ENCODE measurements around the gene OR13C9.

DNA sequence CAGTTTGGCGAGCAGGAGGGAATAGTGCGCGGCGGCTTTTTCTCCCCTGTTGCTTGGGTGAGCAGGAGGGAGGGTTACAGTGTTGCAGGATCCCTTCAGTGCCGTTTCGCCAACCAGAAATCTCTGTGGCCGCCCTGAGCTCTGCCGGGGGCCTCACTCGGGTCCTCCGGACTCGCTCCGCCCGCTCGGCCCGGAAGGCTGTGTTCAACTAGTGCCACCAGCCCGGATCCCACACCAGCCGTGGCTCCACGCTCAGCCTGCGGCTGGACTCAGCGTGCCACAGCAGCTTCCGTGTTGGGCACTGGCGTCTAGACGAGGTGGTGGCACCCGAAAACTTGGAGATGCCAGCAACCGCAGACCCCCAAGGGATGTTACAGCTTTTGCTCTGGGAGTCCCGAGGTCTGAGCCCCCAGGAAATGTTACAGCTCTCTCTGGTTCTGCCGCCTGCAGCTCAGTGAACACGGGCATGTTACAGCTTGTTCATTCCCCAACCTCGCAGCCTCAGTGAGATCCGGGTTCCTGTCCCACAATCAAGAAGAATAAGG lies 16.0 kb upstream of the OR13C9 start:
- no peak for TF ChIP-seq POLR2A (IDR thresholded peaks at IDR 0.05)
- TF ChIP-seq, protein P1, sequence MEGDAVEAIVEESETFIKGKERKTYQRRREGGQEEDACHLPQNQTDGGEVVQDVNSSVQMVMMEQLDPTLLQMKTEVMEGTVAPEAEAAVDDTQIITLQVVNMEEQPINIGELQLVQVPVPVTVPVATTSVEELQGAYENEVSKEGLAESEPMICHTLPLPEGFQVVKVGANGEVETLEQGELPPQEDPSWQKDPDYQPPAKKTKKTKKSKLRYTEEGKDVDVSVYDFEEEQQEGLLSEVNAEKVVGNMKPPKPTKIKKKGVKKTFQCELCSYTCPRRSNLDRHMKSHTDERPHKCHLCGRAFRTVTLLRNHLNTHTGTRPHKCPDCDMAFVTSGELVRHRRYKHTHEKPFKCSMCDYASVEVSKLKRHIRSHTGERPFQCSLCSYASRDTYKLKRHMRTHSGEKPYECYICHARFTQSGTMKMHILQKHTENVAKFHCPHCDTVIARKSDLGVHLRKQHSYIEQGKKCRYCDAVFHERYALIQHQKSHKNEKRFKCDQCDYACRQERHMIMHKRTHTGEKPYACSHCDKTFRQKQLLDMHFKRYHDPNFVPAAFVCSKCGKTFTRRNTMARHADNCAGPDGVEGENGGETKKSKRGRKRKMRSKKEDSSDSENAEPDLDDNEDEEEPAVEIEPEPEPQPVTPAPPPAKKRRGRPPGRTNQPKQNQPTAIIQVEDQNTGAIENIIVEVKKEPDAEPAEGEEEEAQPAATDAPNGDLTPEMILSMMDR (IDR thresholded peaks at IDR 0.05): no peak
